GM19239 (cell line): ENCODE data around the gene LYZ.

ENCODE experiments used
- DNase-seq: peaks from one replicate; pipeline ENCODE4 v3.0.0; 2011; ENCODE audit warnings: low spot score; ENCODE audit not compliant: insufficient read length
- FAIRE-seq: peaks from 2 replicates; lab custom pipeline; 2011; peaks lifted over from hg19 to GRCh38; lab: Jason Lieb, UNC

Gene LYZ

DNA sequence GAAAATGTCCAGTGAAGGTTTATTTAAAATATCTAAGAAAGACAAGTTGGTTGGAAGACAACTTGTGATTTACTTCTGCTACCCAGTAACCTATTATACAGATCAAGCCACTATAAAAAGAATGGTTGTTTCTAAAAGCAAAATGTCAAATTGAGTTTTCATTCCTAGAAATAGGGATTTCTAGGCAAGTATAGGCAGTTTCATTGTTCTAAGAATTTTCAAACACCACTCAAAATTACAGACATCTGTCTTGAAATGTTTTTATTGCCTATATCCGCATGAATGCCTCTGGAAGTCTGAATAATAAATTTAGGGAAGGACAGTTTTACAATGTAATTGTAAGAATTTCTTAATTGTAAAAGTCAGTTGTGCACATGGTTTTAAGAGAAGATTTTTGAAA, 20.0 kb downstream of the LYZ start:
- FAIRE-seq (no peak), DNase-seq (no peak)

DNA sequence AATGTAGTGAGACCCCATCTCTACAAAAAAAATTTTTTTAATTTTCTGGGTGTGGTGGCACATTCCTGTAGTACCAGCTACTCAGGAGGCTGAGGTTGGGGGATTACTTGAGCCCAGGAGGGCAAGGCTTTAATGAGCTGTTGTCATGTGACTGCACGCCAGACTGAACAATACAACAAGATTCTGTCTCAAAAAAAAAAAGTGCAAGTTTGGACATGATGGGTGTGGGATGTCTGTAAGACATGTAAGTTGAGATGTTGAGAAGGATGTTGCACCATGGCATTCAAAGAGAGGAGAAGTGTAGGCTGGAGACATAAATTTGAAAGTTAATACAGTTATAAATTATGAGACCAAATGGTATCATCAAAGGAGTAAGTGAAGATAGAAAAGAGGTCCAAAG, 34.9 kb downstream of the LYZ start:
- no peak for FAIRE-seq
- DNase-seq = no peak

DNA sequence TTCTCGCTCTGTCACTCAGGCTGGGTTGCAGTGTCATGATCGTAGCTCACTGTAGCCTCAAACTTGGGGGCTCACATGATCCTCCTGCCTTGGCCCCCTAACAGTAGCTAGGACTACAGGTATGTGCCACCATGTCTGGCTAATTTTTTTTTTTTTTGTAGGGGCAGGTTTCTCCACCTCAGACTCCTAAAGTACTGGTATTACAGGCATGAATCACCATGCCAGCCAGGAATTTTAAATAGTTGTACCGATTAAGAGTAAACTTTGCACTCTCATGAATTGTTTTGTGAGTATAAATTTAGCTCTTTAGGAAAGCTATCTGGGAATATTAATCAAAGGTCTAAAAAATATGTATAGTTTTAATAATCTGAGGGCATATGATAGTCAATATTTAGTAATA, 36.9 kb downstream of the LYZ start:
- FAIRE-seq = no peak
- DNase-seq = no peak

DNA sequence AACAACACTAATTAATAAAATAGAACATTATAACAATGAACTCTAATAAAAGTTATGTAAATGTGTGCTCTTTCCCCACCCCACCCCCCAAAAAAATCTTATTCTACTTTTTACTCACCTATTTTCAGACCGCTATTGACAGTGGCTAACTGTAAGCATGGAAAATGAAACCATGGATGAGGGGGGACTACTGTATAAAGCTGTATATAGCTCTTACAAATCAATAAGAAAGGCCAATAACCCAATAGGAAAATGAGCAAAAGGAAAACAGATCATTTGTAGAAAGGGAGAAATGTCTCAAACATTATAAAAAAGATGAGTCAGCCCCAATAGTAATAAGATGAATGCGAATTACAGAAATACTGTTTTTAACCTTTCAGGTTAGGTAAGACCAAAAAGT, 38.7 kb downstream of the LYZ start:
- FAIRE-seq (no peak), DNase-seq (no peak)

DNA sequence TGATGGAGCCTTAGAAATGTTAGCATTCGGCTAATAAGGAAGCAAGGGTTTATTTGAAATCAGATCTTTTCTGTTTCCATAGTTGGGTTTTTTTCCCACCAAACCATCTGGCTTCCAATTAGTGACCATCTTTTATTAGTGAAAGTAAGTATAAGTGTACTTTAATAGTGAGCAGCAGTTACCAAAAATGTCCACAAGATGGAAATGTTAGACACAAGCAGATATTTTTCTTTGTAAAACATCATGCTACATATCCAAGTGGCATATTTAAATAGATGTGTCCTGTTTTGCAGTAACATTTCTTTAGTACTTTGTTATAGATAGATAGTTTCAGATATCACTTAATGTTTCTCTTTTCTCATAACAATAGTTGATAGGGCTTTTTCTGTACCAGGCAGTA, 40.2 kb downstream of the LYZ start:
- no peak for DNase-seq
- FAIRE-seq = peak; percentile 56

DNA sequence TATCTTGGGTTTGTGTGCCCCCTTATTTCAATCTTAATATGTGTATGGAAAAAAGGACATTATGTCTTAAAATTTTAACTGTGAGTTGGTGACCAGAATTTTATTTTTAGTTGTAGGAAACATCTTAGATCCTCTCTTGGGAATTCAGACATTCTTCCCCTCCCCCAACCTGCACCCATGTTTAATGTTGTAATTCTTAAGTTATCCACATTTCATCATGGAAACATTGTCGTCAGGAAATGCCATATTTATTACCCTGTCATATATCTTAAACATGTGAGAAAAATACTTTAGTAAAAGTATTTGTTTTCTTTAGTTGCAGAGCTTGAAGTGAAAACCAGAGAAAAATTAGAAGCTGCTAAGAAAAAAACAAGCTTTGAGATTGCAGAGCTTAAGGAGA, 41.6 kb downstream of the LYZ start:
- FAIRE-seq (no peak), DNase-seq (no peak)

DNA sequence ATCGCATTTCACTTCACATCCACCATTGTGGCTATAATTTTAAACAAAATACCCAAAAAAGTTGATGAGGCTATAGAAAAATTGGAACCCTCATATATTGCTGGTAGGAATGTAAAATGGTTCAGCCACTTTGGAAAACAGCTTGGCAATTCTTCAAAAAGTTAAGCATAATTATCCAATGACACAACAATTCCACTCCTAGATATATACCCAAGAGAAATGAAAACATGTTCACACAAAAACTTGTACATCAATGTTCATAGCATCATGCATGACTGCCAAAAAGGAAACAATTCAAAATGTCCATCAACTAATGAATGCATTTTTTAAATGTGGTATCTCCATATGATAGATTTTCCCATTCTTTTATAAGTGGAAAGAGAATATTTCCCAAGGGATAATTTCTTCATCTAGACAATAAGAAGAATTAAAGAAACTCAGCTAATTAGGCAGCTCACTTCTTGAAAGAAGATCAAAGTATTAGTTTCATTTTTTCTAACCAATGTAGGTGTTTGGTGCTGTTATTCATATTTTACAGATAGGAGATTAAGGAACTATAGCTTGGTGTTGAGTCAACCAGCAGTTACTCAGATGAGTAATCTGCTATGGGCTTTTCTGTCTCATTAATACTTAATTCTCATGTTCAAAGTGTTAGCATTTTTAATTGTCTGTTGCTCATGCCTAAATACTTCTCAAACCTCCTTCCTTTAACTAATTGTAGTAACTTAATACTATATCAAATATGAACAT, 44.2 kb downstream of the LYZ start:
- no peak for FAIRE-seq
- DNase-seq = no peak

DNA sequence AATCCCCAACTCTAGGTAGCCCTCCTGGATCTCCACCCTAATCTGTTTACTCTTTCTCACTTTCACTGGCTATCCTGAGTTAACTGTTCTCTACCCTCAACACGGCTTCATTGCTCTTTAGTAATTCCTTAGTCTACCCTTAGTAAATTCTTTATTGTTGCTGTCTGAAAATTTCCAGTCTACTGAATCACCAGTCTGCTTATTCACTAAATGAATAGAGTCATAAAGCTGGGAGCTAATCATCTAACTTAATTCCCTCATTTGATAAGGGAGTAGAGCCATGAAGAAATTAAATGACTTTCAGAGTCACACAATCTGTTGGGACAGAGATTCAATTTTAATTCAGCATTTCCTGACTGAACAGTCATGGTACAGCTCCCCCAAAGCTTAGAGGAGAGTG, 47.9 kb downstream of the LYZ start:
- DNase-seq = no peak
- peak; percentile 37 for FAIRE-seq

DNA sequence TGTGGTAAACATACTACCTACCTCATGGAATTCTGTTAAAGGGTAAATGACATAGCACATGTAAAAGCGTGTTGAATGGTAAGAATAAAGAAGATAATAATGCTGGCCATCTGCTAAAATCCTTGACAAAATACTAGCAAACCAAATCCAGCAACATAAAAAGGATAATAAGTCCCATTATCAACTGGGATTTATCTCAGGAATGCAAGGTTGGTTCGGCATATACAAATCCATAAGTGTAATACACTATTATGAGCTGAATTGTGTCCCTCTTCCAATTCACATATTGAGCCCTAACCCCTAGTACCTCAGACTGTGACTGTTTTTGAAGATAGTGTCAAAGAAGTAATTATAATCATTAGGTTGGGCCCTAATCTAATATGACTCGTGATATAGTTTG, 48.8 kb downstream of the LYZ start:
- FAIRE-seq = no peak
- no peak for DNase-seq

DNA sequence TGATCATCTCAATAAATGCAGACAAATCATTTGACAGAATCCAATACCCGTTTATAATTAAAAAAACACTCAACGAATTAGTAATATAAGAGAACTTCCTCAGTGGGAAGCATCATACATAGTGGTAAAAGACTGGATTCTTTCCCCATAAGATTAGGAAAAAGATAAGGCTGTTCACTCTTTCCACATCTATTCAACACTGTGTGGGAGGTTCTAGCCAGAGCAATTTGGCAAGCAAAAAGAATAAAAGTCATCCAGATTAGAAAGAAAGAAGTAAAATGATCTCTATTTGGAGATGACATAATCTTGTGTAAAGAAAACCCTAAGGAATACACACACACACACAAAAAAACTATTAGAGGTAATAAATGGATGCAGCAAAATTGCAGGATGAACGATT, 49.8 kb downstream of the LYZ start:
- DNase-seq (no peak), FAIRE-seq (no peak)

DNA sequence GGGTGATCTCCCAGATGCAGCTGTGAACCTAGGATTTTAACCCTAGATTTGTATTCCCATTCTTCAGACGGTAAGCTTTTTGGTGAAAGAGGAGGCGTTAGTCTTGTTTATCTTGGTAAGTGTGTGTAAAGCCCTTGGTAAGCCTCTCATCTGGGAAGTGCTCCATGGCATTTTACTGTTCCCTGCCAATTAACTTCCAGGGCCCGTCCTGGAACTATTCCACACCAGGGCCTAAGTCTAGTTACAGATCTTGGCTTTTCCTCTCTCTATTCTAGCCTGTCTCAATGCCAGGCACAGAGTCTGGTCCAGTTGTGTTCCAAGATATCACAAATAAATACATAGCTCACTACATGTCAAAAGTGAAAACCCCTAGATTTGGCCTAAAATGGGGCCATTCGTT, 53.8 kb downstream of the LYZ start:
- DNase-seq = no peak
- no peak for FAIRE-seq
